Measurements from ENCODE around the gene TNFRSF8.

Gene TNFRSF8

DNA sequence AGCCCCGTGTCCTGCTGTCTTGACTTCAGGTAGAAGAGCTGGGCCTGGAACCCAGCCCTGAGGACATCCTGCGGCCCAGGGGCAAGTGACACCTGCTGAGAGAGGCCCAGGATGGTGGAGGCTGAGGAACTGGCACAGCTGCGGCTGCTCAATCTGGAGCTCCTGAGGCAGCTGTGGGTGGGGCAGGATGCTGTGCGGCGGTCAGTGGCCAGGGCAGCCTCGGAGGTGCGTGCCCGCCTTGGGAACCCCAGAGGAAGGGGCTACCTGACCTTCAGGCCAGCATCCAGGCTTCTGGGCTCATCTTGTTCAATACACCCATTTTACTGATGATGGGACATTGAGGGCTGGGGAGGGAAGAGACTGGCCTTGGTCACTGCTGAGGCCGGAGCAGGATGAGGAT lies 41.5 kb upstream of the TNFRSF8 start:
- no peak overlapping the region for H3K4me3 ChIP-seq (ENCODE audit: low read depth, low read length)
- TF ChIP-seq, protein P1, sequence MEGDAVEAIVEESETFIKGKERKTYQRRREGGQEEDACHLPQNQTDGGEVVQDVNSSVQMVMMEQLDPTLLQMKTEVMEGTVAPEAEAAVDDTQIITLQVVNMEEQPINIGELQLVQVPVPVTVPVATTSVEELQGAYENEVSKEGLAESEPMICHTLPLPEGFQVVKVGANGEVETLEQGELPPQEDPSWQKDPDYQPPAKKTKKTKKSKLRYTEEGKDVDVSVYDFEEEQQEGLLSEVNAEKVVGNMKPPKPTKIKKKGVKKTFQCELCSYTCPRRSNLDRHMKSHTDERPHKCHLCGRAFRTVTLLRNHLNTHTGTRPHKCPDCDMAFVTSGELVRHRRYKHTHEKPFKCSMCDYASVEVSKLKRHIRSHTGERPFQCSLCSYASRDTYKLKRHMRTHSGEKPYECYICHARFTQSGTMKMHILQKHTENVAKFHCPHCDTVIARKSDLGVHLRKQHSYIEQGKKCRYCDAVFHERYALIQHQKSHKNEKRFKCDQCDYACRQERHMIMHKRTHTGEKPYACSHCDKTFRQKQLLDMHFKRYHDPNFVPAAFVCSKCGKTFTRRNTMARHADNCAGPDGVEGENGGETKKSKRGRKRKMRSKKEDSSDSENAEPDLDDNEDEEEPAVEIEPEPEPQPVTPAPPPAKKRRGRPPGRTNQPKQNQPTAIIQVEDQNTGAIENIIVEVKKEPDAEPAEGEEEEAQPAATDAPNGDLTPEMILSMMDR (IDR thresholded peaks at IDR 0.05; ENCODE audit: low read depth, low read length, missing control alignments): no peak
- no peak for DNase-seq (ENCODE audit: low read depth)

GRCh38 chr1:12022036-12022435 lies 41.1 kb upstream of the TNFRSF8 start:
- no peak for DNase-seq (ENCODE audit: low read depth)
- H3K4me3 ChIP-seq (ENCODE audit: low read depth, low read length): no peak overlapping the region
- TF ChIP-seq, protein P1 (IDR thresholded peaks at IDR 0.05; ENCODE audit: low read depth, low read length, missing control alignments): no peak

DNA sequence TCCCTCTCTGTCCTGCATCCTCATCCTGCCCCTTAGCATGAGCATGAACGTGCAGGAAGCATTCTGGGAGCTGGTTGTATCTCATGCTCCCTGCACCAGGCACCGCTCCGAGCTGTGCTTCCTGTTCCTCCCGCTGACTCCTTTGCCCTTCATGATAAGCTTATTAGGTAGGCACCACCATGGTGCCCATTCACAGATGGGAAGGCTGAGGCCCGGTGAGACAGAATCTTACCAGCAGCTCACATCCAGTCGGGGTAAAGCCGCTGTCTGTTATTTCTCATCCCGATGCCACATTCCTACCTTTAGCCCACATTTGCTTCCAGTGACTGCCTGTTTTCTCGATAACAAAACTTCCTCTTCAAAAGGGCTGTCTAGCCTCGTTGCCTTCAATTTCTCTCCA lies 36.5 kb upstream of the TNFRSF8 start:
- DNase-seq (ENCODE audit: low read depth): no peak
- TF ChIP-seq, protein P1 (IDR thresholded peaks at IDR 0.05; ENCODE audit: low read depth, low read length, missing control alignments): no peak
- H3K4me3 ChIP-seq (ENCODE audit: low read depth, low read length): no peak overlapping the region

DNA sequence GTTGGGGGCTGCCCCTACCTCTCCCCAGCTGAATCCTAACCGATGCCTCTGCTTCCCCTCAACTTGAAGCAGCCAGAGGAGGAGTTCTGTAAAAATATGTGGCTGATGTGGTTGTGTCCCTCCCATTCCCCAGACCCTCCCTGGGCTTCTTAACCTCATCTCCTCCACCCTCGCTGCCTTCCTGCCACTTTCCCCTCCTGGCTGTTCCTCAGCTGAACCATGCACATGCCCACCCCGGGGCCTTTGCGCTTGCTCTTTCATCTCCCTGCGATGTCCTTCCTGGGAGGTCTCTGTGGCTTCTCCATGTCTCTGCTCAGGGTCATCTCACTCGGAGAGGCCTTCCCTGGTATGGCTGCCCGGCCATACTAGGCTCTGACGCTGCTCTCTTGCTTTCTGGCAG lies 34.9 kb upstream of the TNFRSF8 start:
- no peak overlapping the region for H3K4me3 ChIP-seq (ENCODE audit: low read depth, low read length)
- TF ChIP-seq, protein P1 (IDR thresholded peaks at IDR 0.05; ENCODE audit: low read depth, low read length, missing control alignments): no peak
- DNase-seq (ENCODE audit: low read depth): no peak

DNA sequence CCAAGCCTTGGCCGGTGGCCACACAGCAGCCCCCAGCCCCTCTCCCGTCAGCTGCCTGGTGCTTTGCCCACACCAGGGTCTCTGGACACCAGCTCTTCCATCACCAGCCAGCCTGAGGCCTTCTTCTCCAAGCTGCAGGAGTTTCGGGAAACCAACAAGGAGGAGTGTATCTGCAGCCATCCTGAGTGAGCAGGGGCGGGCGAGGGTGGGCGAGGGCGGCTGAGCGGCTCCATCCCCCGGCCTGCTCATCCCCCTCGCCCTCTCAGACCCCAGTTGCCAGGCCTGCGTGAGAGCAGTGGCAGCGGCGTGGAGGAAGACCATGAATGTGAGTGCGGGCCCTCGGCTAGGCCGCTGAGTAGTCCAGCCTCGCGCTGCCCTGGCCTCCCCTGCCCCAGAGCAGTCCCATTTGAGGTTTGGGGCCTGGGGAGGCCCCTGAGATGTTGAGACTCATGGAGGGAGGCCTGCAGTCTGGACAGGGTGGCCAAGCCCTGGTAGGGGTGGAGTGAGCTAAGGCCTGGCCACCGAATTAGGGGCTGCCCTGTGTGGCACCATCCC lies 34.1 kb upstream of the TNFRSF8 start:
- H3K4me3 ChIP-seq (ENCODE audit: low read depth, low read length): no peak overlapping the region
- TF ChIP-seq, protein P1 (IDR thresholded peaks at IDR 0.05; ENCODE audit: low read depth, low read length, missing control alignments): no peak
- DNase-seq (ENCODE audit: low read depth): no peak

DNA sequence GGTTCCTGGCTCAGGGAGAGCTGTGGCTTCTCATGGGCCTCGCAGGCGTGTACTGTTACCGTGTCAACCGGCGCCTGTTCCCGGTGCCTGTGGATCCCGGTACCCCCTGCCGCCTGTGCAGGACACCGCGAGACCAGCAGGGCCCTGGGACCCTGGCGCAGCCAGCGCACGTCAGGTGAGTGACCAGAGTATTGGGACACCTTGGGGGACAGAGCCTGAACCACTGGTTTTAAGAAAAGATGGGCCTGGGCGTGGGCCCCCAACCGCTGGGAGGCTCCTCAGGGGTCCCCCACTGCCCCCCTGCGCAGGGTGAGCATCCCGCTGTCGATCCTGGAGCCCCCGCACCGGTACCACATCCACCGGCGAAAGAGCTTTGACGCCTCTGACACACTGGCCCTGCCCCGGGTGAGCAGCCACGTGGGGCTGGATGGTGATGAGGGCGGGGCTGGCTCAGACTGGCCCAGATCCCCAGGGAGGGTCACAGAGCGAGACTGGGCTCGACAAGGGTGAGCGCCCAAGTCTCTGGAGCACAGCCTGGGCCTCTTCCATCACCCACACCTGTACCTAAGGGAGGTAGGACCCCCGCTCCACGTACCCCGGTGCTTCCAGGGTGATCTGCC lies 33.3 kb upstream of the TNFRSF8 start:
- TF ChIP-seq, protein P1 (IDR thresholded peaks at IDR 0.05; ENCODE audit: low read depth, low read length, missing control alignments): no peak
- no peak for DNase-seq (ENCODE audit: low read depth)
- no peak overlapping the region for H3K4me3 ChIP-seq (ENCODE audit: low read depth, low read length)

All from GM12864 (cell line).